AG09309 (cell line): ENCODE data around the gene IL3RA.

Experiments used
- DNase-seq: peaks from one replicate; pipeline ENCODE4 v3.0.0-alpha.2; 2010; ENCODE audit warnings: low read depth
- H3K4me3 ChIP-seq: 2 replicates; pipeline ENCODE4 v1.5.1; 2011; ENCODE audit warnings: mild to moderate bottlenecking, low read depth, low read length, moderate library complexity; ENCODE audit not compliant: control insufficient read depth
- TF ChIP-seq, protein P1 (sequence below): IDR thresholded peaks from 2 replicates; pipeline ENCODE4 v1.5.1; 2011; ENCODE audit warnings: mild to moderate bottlenecking, low read depth, low read length, inconsistent platforms; ENCODE audit not compliant: insufficient read depth, control insufficient read depth; ENCODE audit errors: missing control alignments

IL3RA gene

DNA sequence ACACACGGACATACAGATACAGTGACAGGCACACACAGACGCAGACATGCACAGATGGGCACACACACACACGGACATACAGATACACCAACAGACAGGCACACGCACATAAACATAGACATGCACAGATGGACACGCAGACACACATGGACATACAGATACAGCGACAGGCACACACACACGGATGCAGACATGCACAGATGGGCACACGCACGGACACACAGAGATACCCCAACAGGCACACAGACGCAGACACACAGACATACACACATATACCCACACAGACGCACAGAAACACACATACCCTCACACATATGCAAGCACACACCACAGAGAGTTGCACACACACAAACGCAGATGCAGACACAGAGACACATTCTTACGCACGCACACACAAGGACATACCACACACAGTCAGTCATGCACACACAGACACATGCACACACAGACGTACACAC lies 79.8 kb downstream of the IL3RA start:
- DNase-seq = no peak
- H3K4me3 ChIP-seq = no peak overlapping the region
- TF ChIP-seq, protein P1, sequence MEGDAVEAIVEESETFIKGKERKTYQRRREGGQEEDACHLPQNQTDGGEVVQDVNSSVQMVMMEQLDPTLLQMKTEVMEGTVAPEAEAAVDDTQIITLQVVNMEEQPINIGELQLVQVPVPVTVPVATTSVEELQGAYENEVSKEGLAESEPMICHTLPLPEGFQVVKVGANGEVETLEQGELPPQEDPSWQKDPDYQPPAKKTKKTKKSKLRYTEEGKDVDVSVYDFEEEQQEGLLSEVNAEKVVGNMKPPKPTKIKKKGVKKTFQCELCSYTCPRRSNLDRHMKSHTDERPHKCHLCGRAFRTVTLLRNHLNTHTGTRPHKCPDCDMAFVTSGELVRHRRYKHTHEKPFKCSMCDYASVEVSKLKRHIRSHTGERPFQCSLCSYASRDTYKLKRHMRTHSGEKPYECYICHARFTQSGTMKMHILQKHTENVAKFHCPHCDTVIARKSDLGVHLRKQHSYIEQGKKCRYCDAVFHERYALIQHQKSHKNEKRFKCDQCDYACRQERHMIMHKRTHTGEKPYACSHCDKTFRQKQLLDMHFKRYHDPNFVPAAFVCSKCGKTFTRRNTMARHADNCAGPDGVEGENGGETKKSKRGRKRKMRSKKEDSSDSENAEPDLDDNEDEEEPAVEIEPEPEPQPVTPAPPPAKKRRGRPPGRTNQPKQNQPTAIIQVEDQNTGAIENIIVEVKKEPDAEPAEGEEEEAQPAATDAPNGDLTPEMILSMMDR = no peak

DNA sequence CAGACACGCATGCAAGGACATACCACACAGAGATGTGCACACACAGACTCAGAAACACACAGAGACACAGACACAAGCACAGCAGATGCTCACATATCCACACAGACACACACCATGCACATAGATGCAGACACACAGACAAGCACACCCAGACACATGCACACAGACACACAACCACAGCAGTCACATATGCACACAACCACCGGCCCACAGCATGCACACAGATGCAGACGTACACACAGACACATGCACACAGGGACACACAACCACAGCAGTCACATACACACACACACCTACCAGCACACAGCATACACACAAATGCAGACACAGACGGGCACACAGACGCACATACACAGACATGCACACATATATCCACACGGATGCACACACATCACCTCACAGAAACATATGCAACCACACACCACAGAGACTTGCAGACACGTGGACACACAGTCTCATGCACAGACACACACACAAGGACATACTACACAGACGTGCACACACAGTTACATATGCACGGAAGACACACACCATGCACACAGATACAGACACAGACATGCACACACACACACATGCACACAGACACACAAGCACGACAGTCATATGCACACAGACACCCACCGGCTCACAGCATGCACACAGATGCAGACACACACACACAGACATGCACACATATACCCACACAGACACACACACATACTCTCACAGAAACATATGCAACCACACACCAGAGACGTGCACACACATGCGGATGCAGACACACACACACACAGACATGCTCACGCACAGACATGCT lies 80.6 kb downstream of the IL3RA start:
- H3K4me3 ChIP-seq = no peak overlapping the region
- TF ChIP-seq, protein P1 = no peak
- DNase-seq = no peak

DNA sequence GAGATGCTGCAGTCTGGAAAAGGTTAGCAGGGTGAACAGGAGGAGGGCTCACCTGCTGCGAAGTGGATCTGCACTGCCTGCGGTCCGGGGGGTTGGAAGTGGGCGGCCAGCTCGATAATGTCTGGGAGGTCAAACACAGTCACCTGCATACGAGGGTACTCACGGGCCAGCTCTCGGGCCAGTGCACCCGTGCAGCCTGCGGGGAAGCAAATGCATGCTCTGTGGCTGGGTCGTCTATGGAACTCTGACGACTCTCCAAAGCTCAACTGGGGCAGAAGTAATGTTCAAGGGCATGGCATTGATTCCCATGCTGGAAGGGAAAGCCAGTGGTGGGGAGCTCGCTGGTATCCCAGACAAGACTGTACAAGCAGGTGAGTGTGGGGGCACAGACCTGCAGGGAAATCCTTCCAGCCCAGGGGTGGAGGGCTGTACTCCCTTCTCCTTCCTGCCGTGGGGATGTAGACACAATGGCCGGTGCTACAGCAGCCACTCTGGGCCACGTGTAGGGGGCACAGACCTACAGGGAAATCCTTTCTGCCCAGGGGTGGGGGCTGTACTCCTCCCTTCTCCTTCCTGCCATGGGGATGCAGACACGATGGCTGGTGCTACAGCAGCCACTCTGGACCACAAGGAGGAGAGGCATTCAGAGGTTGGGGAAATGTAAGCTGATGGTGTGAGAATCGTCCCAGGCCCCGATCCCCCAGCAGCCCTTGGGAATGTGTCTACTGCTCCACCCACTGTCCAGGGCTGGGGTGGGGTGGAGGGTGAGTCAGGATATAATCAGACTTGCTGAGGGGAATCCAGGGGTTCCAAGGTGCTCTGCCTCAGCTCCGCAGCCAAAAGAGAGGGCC lies 81.6 kb downstream of the IL3RA start:
- TF ChIP-seq, protein P1 = no peak
- DNase-seq = no peak
- H3K4me3 ChIP-seq = no peak overlapping the region

DNA sequence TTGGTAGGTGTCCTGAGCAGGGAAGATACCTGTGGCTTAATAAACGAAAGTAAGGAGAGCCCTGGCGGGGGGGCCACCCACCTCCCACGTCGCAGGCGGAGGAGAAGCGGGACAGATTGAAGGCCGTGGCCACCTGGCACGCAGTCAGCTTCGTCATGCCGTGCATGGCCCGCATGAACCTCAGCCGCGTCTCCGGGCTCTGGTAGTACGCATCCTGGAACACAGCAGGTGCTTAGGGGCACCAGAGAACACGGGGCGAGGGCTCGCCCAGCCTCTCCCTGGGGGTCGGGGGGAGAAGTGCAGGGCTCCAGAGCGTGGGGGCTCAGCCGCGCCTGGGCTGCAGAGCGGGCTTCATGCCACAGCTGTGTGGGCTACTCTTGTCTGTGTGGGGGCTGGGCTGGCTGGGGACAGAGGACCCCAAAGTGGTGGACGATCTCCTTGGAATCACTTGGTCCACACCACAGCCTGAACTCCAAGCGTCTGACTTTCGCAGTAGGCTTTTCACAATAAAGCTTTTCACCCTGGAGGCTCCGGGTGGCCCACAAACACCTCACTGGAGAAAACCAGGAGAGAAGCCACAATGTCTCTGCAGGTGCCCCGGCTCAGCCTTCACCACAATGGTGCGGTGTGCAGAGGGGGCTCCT lies 82.4 kb downstream of the IL3RA start:
- no peak for DNase-seq
- H3K4me3 ChIP-seq = no peak overlapping the region
- TF ChIP-seq, protein P1 = no peak

DNA sequence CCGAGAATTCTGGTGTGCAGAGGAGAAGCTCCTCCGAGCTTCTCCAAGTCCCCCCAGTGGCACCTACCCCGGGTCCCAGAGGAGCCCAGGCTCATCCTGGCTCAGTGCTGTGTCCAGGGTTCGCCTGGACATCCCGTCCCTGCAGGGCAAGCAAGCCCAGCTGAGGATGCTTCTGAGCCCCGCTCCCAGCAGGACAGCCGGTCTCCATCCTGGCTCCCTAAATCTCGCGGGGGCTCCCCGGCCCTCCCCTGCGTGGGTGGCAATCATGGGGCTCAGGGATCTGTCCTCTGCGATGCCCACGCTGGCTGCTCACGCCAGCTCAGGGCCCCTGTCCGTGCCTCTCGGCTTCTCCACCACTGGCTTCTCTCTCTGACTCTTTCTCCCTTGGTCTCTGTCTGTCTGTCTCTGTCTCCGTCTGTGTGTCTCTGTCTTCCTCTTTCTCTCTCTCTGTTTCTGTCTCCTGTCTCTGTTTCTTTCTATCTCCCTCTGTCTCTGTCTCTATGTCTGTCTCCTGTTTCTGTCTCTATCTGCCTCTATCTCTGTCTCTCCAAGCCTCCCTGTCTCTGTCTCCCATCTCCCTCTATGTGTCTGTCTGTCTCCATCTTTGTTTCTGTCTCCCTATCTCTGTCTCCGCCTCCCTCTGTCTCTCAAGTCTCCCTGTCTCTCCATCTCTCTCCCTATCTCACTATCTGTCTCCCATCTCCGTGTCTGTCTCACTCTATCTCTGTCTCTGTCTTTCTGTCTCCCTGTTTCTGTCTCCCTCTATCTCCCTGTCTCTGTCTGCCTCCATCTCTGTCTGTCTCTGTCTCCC lies 83.2 kb downstream of the IL3RA start:
- DNase-seq = no peak
- TF ChIP-seq, protein P1 = no peak
- no peak overlapping the region for H3K4me3 ChIP-seq

DNA sequence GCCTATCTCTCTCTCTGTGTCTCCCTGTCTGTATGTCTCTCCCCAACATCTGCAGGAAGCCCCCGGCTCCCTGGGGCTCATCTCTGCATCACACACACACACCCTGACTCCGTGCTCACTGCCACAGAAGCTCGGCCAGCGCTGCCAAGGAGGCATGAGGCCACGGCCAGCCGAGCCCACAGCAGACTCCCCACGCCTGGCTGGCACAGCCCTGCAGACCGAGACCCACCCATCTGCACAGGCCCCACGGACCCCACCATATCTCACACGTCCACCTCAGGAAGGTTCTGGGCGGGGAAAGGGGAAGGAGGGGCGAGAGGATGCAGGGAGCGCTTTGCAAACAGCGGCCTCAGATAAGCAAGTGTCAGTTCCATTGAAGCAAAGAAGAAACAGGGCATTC lies 83.8 kb downstream of the IL3RA start:
- DNase-seq = no peak
- TF ChIP-seq, protein P1 = no peak
- H3K4me3 ChIP-seq = no peak overlapping the region
